CD4-positive, alpha-beta T cell (primary cell): ENCODE data around the gene SH3RF3. TPM values are rescaled to one million over a fixed set of nuclear protein-coding genes. Genes with fewer than 3 reads are reported as not detected.

Experiments used
- ATAC-seq: fragments of 200-7000 bp; cut with Tn5 transposase; one replicate; pipeline ENCODE4 v1.10.0; 2022; ENCODE audit warnings: mild to moderate bottlenecking; ENCODE audit not compliant: poor library complexity
- CTCF ChIA-PET: fragments of 350-600 bp; sonication (Branson Sonifier 250); formaldehyde crosslinking; loops from one replicate; lab custom pipeline; 2021; ENCODE audit warnings: antibody characterized with exemption, inconsistent platforms; lab: Charles Lee
- POLR2A ChIA-PET: fragments of 350-600 bp; sonication (Branson Sonifier 250); formaldehyde crosslinking; loops from one replicate; lab custom pipeline; 2021; ENCODE audit warnings: antibody characterized with exemption, inconsistent platforms; lab: Charles Lee
- DNase-seq, 14 experiments: peaks; one replicate each; pipeline ENCODE4 v3.0.0-alpha.2; 2013 to 2020; ENCODE audit warnings: mixed read lengths in 2 of 14
- H3K27ac ChIP-seq, 2 donors: one replicate each; pipeline versions ENCODE4 v1.5.1 to v1.7.0; 2013; ENCODE audit warnings: low read length in 2 of 2, low read depth in 1 of 2, mild to moderate bottlenecking in 1 of 2
- H3K27me3 ChIP-seq, 2 experiments: 1 replicate in 1 of 2; 2 replicates in 1 of 2; pipeline versions ENCODE4 v1.6.1 to v1.7.0; 2013; ENCODE audit warnings: low read length in 2 of 2, control low read depth in 1 of 2, mild to moderate bottlenecking in 1 of 2, moderate library complexity in 1 of 2; ENCODE audit not compliant: insufficient read depth in 2 of 2, control insufficient read depth in 1 of 2
- H3K36me3 ChIP-seq: one replicate; pipeline ENCODE4 v1.6.1; 2013; ENCODE audit warnings: low read length, control low read depth; ENCODE audit not compliant: insufficient read depth
- H3K4me1 ChIP-seq: one replicate; pipeline ENCODE4 v1.6.1; 2013; ENCODE audit warnings: low read length, control low read depth; ENCODE audit not compliant: insufficient read depth
- H3K4me3 ChIP-seq: one replicate; pipeline ENCODE4 v1.5.1; 2013; ENCODE audit warnings: mild to moderate bottlenecking, low read length, moderate library complexity
- H3K9me3 ChIP-seq, 2 experiments: 1 replicate in 1 of 2; 2 replicates in 1 of 2; pipeline versions ENCODE4 v1.6.1 to v1.7.0; 2013; ENCODE audit warnings: low read length in 2 of 2, mild to moderate bottlenecking in 2 of 2, control low read depth in 1 of 2, moderate library complexity in 1 of 2; ENCODE audit not compliant: control insufficient read depth in 1 of 2, insufficient read depth in 1 of 2
- H3K27ac Mint-ChIP-seq: one replicate; pipeline ENCODE4 v1.8.0; 2020; ENCODE audit warnings: mixed read lengths
- H3K27me3 Mint-ChIP-seq: one replicate; pipeline ENCODE4 v1.8.0; 2021; ENCODE audit warnings: mixed read lengths
- H3K36me3 Mint-ChIP-seq: one replicate; pipeline ENCODE4 v1.8.0; 2021; ENCODE audit warnings: low read depth, mixed read lengths
- H3K4me1 Mint-ChIP-seq: one replicate; pipeline ENCODE4 v1.8.0; 2021; ENCODE audit warnings: low read depth, mixed read lengths
- H3K4me3 Mint-ChIP-seq: one replicate; pipeline ENCODE4 v1.8.0; 2020; ENCODE audit warnings: mild to moderate bottlenecking, mixed read lengths
- H3K9me3 Mint-ChIP-seq: one replicate; pipeline ENCODE4 v1.8.0; 2020; ENCODE audit warnings: mixed read lengths
- intact Hi-C, 2 experiments: fragments of 100-400 bp; cut with DNase I in 1 of 2; cut with micrococcal nuclease in 1 of 2; formaldehyde crosslinking; loops; one replicate each; pipeline versions ENCODE4 v1.15.1 to v1.9.0; 2023 to 2025; cut with DNase I, micrococcal nuclease
- total RNA-seq, 174 experiments: library from RNA in 2 of 174; stranded (reverse) in 2 of 174; gene quantifications; one replicate each; pipeline ENCODE4 v1.2.3 and lab custom pipeline; 2021 to 2026
- TF ChIP-seq, protein P1 (sequence below): fragments of 200-600 bp; IDR thresholded peaks from one replicate; pipeline ENCODE4 v1.8.0; 2022; ENCODE audit warnings: antibody characterized with exemption, mild to moderate bottlenecking

The SH3RF3 gene
- total RNA-seq, 2 experiments from 2014 or later, result 5.2 to 5.9 TPM

DNA sequence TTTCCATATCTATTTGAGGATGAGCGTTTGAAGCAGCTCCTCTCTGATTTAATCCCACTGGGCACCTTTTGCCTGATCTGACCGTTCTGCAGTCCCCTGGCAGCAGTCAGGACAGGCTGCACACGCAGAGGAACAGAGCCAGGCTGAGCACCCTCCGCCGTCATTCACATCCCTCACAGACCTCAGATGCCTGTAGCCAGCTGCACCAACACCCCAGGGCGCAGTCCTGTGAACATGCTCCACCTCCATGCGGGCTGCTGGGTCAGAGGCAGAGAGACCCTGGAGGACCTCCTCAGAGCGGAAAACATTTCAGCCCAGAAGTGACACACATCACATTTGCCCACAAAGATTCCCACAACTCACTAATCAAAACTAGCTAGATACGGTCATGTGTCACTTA is 338.7 kb downstream of the SH3RF3 start:
- H3K36me3 ChIP-seq, result no peaks in the 10 kb centered on the region
- no peak for DNase-seq
- H3K4me3 ChIP-seq, result no peak overlapping the region
- ATAC-seq, result no peak
- Mint-ChIP-seq H3K36me3 (peaks cover 5% of the 10 kb centered on the region), H3K9me3 (no peaks in the 10 kb centered on the region), H3K4me3 (no peak overlapping the region), H3K27me3 (no peaks in the 10 kb centered on the region), H3K4me1 (no peaks in the 10 kb centered on the region), H3K27ac (no peak overlapping the region)
- TF ChIP-seq, protein P1, sequence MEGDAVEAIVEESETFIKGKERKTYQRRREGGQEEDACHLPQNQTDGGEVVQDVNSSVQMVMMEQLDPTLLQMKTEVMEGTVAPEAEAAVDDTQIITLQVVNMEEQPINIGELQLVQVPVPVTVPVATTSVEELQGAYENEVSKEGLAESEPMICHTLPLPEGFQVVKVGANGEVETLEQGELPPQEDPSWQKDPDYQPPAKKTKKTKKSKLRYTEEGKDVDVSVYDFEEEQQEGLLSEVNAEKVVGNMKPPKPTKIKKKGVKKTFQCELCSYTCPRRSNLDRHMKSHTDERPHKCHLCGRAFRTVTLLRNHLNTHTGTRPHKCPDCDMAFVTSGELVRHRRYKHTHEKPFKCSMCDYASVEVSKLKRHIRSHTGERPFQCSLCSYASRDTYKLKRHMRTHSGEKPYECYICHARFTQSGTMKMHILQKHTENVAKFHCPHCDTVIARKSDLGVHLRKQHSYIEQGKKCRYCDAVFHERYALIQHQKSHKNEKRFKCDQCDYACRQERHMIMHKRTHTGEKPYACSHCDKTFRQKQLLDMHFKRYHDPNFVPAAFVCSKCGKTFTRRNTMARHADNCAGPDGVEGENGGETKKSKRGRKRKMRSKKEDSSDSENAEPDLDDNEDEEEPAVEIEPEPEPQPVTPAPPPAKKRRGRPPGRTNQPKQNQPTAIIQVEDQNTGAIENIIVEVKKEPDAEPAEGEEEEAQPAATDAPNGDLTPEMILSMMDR, result no peak
- no peaks in the 10 kb centered on the region for H3K27me3 ChIP-seq
- CTCF ChIA-PET, result no interaction called here
- intact Hi-C loops, result no loop called here
- no peaks in the 10 kb centered on the region for H3K9me3 ChIP-seq
- H3K4me1 ChIP-seq, result no peaks in the 10 kb centered on the region
- no peak overlapping the region for H3K27ac ChIP-seq
- POLR2A ChIA-PET, result no interaction called here

DNA sequence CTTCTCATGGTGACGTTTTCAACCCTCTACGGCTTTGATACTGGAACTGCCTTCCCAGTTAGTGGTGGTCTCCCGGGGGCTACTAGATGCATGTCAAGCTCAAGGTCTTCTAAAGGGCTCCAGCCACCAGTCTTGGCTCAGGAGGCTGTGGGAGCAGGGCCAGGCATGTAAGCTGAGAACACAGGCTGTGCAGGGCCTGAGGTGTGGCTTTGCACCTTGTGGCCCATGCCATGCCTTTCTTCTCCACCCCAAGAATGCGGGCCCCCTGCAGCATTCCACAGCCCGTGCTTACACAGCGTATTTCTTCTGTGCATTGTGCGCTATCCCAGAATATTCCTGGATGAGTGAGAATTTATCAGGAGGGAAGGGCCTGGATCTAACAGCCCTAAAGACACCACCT is 339.9 kb downstream of the SH3RF3 start:
- CTCF ChIA-PET, result no interaction called here
- H3K4me1 ChIP-seq, result no peaks in the 10 kb centered on the region
- no peaks in the 10 kb centered on the region for H3K36me3 ChIP-seq
- no peak overlapping the region for H3K4me3 ChIP-seq
- POLR2A ChIA-PET, result no interaction called here
- DNase-seq (no peak), ATAC-seq (no peak)
- Mint-ChIP-seq H3K36me3 (peaks cover 5% of the 10 kb centered on the region), H3K9me3 (no peaks in the 10 kb centered on the region), H3K4me1 (no peaks in the 10 kb centered on the region), H3K4me3 (no peak overlapping the region), H3K27me3 (no peaks in the 10 kb centered on the region), H3K27ac (no peak overlapping the region)
- H3K9me3 ChIP-seq, result no peaks in the 10 kb centered on the region
- intact Hi-C loops, result no loop called here
- no peak overlapping the region for H3K27ac ChIP-seq
- no peaks in the 10 kb centered on the region for H3K27me3 ChIP-seq
- TF ChIP-seq, protein P1, result no peak

DNA sequence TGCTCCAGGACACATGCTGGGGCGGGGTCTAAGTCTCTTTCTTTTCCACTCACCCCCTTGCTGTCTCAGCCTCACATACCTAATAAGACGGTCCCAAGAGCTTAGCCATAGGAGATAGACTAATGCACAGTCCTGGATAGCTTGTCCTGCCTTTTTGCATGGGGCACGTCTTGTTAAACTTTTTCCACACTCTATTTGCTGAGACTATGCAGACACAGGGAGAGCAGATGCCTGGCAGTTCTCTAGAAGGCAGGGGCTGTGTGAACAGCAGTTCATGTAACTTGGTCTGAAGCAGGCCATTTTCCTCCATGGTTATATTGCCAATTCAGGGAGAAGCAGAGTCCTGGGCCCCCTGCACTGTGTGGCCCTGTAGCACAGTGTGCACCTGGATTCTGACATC is 342.7 kb downstream of the SH3RF3 start:
- DNase-seq (no peak), ATAC-seq (no peak)
- Histone ChIP-seq H3K4me1 (no peaks in the 10 kb centered on the region), H3K9me3 (no peaks in the 10 kb centered on the region), H3K4me3 (no peak overlapping the region), H3K36me3 (no peaks in the 10 kb centered on the region), H3K27ac (no peak overlapping the region), H3K27me3 (no peaks in the 10 kb centered on the region)
- ChIA-PET POLR2A (no interaction called here), CTCF (no interaction called here)
- TF ChIP-seq, protein P1, result no peak
- Mint-ChIP-seq H3K27ac (no peak overlapping the region), H3K36me3 (peaks cover 5% of the 10 kb centered on the region), H3K4me3 (no peak overlapping the region), H3K9me3 (no peaks in the 10 kb centered on the region), H3K4me1 (no peaks in the 10 kb centered on the region), H3K27me3 (no peaks in the 10 kb centered on the region)
- intact Hi-C loops, result no loop called here
